Measurements from ENCODE around the gene FBN2. TPM values are rescaled to one million over a fixed set of nuclear protein-coding genes. Genes with fewer than 3 reads are reported as not detected.
"Not testable (repeated sequence)": the region's sequence is repeated elsewhere in the genome, so short reads cannot be mapped to it uniquely, and the experiment has no call there.

Gene FBN2
- total and polyA plus RNA-seq, 8 donors = 2.7 to 64.3 (median 54.3) TPM

- no peaks in the 10 kb centered on the region for H3K9me3 ChIP-seq
- no peaks in the 10 kb centered on the region for H3K36me3 ChIP-seq
- intact Hi-C loops (cut with DNase I) = no loop called here
- TF ChIP-seq, protein P1, sequence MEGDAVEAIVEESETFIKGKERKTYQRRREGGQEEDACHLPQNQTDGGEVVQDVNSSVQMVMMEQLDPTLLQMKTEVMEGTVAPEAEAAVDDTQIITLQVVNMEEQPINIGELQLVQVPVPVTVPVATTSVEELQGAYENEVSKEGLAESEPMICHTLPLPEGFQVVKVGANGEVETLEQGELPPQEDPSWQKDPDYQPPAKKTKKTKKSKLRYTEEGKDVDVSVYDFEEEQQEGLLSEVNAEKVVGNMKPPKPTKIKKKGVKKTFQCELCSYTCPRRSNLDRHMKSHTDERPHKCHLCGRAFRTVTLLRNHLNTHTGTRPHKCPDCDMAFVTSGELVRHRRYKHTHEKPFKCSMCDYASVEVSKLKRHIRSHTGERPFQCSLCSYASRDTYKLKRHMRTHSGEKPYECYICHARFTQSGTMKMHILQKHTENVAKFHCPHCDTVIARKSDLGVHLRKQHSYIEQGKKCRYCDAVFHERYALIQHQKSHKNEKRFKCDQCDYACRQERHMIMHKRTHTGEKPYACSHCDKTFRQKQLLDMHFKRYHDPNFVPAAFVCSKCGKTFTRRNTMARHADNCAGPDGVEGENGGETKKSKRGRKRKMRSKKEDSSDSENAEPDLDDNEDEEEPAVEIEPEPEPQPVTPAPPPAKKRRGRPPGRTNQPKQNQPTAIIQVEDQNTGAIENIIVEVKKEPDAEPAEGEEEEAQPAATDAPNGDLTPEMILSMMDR (IDR thresholded peaks at IDR 0.05) = no peak
- no peaks in the 10 kb centered on the region for H3K4me1 ChIP-seq
- no peak overlapping the region for H3K27ac ChIP-seq
- DNase-seq (no peak), ATAC-seq (no peak)
- H3K27me3 ChIP-seq = no peaks in the 10 kb centered on the region
- H3K4me3 ChIP-seq = no peak overlapping the region
Observed at GRCh38 chr5:128402506-128402905, 135.5 kb downstream of the FBN2 start.

- intact Hi-C loops (cut with DNase I); DNase-seq: not testable (repeated sequence)
Observed at GRCh38 chr5:128400766-128401165, 137.3 kb downstream of the FBN2 start.

DNA sequence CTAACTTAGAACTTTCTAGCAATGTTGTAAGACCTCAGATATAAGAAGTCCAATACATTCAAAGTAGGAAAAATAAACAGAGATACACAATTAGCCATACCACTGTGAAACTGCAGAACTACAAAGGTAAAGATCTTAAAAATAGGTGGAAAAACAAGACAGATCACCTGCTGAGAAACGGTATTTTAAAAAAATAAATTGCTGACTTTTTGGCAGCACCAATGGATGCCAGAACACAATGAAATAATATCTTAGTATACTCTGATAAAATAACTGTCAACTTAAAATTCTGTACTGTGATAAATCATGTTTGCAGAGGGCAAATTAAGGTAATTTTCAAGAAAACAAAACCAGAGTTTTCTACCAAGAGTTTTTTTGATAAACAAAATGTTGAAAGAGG lies 138.9 kb downstream of the FBN2 start:
- Histone ChIP-seq H3K27me3 (no peaks in the 10 kb centered on the region), H3K27ac (no peak overlapping the region), H3K36me3 (no peaks in the 10 kb centered on the region), H3K4me3 (no peak overlapping the region), H3K9me3 (no peaks in the 10 kb centered on the region), H3K4me1 (no peaks in the 10 kb centered on the region)
- TF ChIP-seq, protein P1 (IDR thresholded peaks at IDR 0.05) = no peak
- intact Hi-C loops (cut with DNase I) = no loop called here
- ATAC-seq (no peak), DNase-seq (no peak)

More at GRCh38 chr5:128400766-128401165, 137.3 kb downstream of the FBN2 start:
- H3K36me3 ChIP-seq, H3K9me3 ChIP-seq, H3K4me1 ChIP-seq, ATAC-seq, H3K27me3 ChIP-seq, H3K27ac ChIP-seq, H3K4me3 ChIP-seq: not testable (repeated sequence)

- TF ChIP-seq, protein P1 (IDR thresholded peaks at IDR 0.05) = no peak
- Histone ChIP-seq H3K36me3 (no peaks in the 10 kb centered on the region), H3K9me3 (no peaks in the 10 kb centered on the region), H3K4me1 (no peaks in the 10 kb centered on the region), H3K4me3 (no peak overlapping the region), H3K27ac (no peak overlapping the region), H3K27me3 (no peaks in the 10 kb centered on the region)
- intact Hi-C loops (cut with DNase I) = no loop called here
- ATAC-seq (no peak), DNase-seq (no peak)
Observed at GRCh38 chr5:128397876-128398275, 140.2 kb downstream of the FBN2 start.

DNA sequence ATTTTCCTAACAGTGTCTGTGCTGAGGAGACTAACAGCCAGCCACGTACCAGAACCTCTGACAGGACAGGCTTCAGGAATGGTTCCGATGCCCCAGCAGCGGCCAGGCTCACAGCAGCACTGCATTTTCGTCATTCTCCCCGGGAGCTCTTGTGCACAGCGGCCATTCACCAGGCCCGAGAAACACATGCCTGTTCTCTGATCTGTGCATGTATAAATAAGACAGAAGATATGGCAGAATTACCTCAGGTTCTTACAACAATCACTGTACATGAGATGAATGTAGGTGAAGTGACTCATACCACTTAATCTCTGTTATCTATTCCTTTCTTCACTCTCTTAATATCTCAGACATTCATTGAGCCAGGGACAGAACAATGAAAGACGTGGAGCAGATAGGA lies 143.0 kb downstream of the FBN2 start:
- H3K9me3 ChIP-seq = no peaks in the 10 kb centered on the region
- H3K4me1 ChIP-seq = no peaks in the 10 kb centered on the region
- H3K4me3 ChIP-seq = no peak overlapping the region
- no peak overlapping the region for H3K27ac ChIP-seq
- no peak for DNase-seq
- H3K27me3 ChIP-seq = no peaks in the 10 kb centered on the region
- ATAC-seq = no peak
- TF ChIP-seq, protein P1 (IDR thresholded peaks at IDR 0.05) = no peak
- no peaks in the 10 kb centered on the region for H3K36me3 ChIP-seq
- intact Hi-C loops (cut with DNase I) = no loop called here

GRCh38 chr5:128384068-128384467 lies 154.0 kb downstream of the FBN2 start:
- Histone ChIP-seq H3K4me1 (no peaks in the 10 kb centered on the region), H3K27me3 (no peaks in the 10 kb centered on the region), H3K4me3 (no peak overlapping the region), H3K36me3 (no peaks in the 10 kb centered on the region), H3K27ac (no peak overlapping the region), H3K9me3 (no peaks in the 10 kb centered on the region)
- intact Hi-C loops (cut with DNase I) = no loop called here
- ATAC-seq (no peak), DNase-seq (no peak)
- TF ChIP-seq, protein P1 (IDR thresholded peaks at IDR 0.05) = no peak
